A673 (cell line): ENCODE data around the gene NCBP1. TPM values are rescaled to one million over a fixed set of nuclear protein-coding genes. Genes with fewer than 3 reads are reported as not detected.

Experiments
- BruUV-seq: library from RNA; stranded (reverse); fragments of 400-500 nt; replicated peaks from 2 replicates; lab custom pipeline; 2021; lab: Mats Ljungman, UMichigan
- CTCF ChIA-PET: fragments of 300-600 bp; sonication (Branson Sonifier 250); formaldehyde crosslinking; loops from one replicate; lab custom pipeline; 2022; ENCODE audit warnings: antibody characterized with exemption; lab: Charles Lee
- POLR2A ChIA-PET: fragments of 300-600 bp; sonication (Branson Sonifier 250); formaldehyde crosslinking; loops from one replicate; lab custom pipeline; 2022; ENCODE audit warnings: antibody characterized with exemption; ENCODE audit not compliant: low non-redundant PET; lab: Charles Lee
- DNase-seq: peaks from one replicate; pipeline ENCODE4 v3.0.0-alpha.2; 2015; ENCODE audit warnings: low spot score
- H3K27ac ChIP-seq: fragments of 200-600 bp; sonication (generic); 2 replicates; pipeline ENCODE4 v1.5.1; 2016; ENCODE audit warnings: mixed run types, low read depth, mild to moderate bottlenecking, mixed read lengths, antibody characterized with exemption, low read length; ENCODE audit not compliant: poor library complexity, severe bottlenecking
- H3K27me3 ChIP-seq: fragments of 200-600 bp; sonication (generic); replicated peaks from 2 replicates; pipeline ENCODE4 v1.6.1; 2017; ENCODE audit warnings: mixed run types, low read depth, mild to moderate bottlenecking, mixed read lengths, antibody characterized with exemption, low read length; ENCODE audit not compliant: insufficient read depth, poor library complexity
- H3K36me3 ChIP-seq: fragments of 200-600 bp; sonication (generic); 2 replicates; pipeline ENCODE4 v1.6.1; 2016; ENCODE audit warnings: mixed run types, mild to moderate bottlenecking, mixed read lengths, antibody characterized with exemption, low read length; ENCODE audit not compliant: insufficient read depth, poor library complexity, severe bottlenecking
- H3K4me1 ChIP-seq: fragments of 200-600 bp; sonication (generic); 2 replicates; pipeline ENCODE4 v1.6.1; 2017; ENCODE audit warnings: mixed run types, mild to moderate bottlenecking, mixed read lengths, antibody characterized with exemption, low read length; ENCODE audit not compliant: insufficient read depth, poor library complexity, severe bottlenecking
- H3K4me3 ChIP-seq: fragments of 200-600 bp; sonication (generic); 2 replicates; pipeline ENCODE4 v1.5.1; 2016; ENCODE audit warnings: low read depth, mixed run types, mild to moderate bottlenecking, mixed read lengths, low read length; ENCODE audit not compliant: poor library complexity, severe bottlenecking
- H3K9me3 ChIP-seq: fragments of 200-600 bp; sonication (generic); 2 replicates; pipeline ENCODE4 v1.6.1; 2016; ENCODE audit warnings: mixed run types, low read depth, mild to moderate bottlenecking, mixed read lengths, antibody characterized with exemption, low read length; ENCODE audit not compliant: poor library complexity, severe bottlenecking
- CTCF ChIP-seq: fragments of 300-800, 200-600 bp; sonication (generic); conservative IDR thresholded peaks from 2 replicates; pipeline ENCODE4 v1.5.1; 2017; ENCODE audit warnings: low read depth, mild to moderate bottlenecking, antibody characterized with exemption, low read length, moderate library complexity, mixed read lengths
- EZH2 ChIP-seq: fragments of 200-600 bp; sonication (generic); IDR thresholded peaks from 2 replicates; pipeline ENCODE4 v1.6.1; 2017; ENCODE audit warnings: borderline replicate concordance, low read depth, mild to moderate bottlenecking, mixed read lengths, antibody characterized with exemption, low read length; ENCODE audit not compliant: poor library complexity, severe bottlenecking
- intact Hi-C: fragments of 100-400 bp; cut with micrococcal nuclease; formaldehyde crosslinking; loops from one replicate; pipeline ENCODE4 v1.10.0; 2022; ENCODE audit not compliant: unreplicated experiment
- total RNA-seq: library from RNA; stranded (reverse); gene quantifications from 2 replicates; pipeline ENCODE4 v1.2.3, GENCODE V29; 2021

Gene NCBP1
- total RNA-seq, 1 experiment from 2014 or later = 57.9 TPM

DNA sequence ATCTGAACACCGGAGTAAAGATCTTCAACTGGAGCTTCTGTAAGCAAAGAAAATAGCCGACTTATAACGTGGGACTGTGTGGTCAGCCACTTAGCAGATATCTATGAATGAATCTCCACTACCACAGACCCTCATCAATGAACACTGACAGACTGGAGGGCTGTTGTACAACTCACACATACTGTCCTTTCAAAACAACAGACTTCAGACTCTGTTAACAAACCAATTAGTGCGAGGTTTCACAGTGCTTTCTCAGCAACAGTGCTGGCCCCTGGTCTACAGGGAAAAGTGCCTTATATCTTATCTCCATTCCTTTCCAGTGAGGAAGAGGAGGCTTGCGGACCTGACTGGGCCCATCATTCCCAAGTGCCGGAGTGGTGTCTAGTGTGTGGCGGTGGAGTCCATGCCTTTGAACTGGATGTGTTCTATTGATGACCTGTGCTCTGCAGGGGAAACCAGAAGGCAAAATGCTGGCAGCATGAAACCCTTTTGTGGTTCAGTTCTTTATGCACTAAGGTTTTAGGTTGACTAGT lies 34.2 kb upstream of the NCBP1 start:
- no TSS peak for BruUV-seq
- no peaks in the 10 kb centered on the region for H3K9me3 ChIP-seq
- intact Hi-C loops = loop anchor here (2.0 kb wide), 1 partner anchor 743 kb away; no protein-coding TSS in a partner anchor
- ChIA-PET POLR2A (no interaction called here), CTCF (interaction anchor here (0.7 to 1.5 kb wide), 8 partner anchors 16 to 743 kb away, joined by 3 to 16 read pairs (median 8); partner anchors contain the start of gene TDRD7)
- H3K36me3 ChIP-seq = peaks cover 15% of the 10 kb centered on the region
- no peak overlapping the region for H3K4me3 ChIP-seq
- no peak overlapping the region for H3K27ac ChIP-seq
- no peak for DNase-seq
- no peaks in the 10 kb centered on the region for H3K27me3 ChIP-seq
- no peak for TF ChIP-seq CTCF
- no peak for TF ChIP-seq EZH2
- no peaks in the 10 kb centered on the region for H3K4me1 ChIP-seq

- no peak overlapping the region for H3K4me3 ChIP-seq
- ChIA-PET CTCF (no interaction called here), POLR2A (no interaction called here)
- no peaks in the 10 kb centered on the region for H3K9me3 ChIP-seq
- DNase-seq = no peak
- intact Hi-C loops = no loop called here
- H3K27me3 ChIP-seq = no peaks in the 10 kb centered on the region
- no peak overlapping the region for H3K27ac ChIP-seq
- no peaks in the 10 kb centered on the region for H3K4me1 ChIP-seq
- no TSS peak for BruUV-seq
- TF ChIP-seq EZH2 (no peak), CTCF (no peak)
- peaks cover 28% of the 10 kb centered on the region for H3K36me3 ChIP-seq
Observed at GRCh38 chr9:97600531-97601227, 32.9 kb upstream of the NCBP1 start.

DNA sequence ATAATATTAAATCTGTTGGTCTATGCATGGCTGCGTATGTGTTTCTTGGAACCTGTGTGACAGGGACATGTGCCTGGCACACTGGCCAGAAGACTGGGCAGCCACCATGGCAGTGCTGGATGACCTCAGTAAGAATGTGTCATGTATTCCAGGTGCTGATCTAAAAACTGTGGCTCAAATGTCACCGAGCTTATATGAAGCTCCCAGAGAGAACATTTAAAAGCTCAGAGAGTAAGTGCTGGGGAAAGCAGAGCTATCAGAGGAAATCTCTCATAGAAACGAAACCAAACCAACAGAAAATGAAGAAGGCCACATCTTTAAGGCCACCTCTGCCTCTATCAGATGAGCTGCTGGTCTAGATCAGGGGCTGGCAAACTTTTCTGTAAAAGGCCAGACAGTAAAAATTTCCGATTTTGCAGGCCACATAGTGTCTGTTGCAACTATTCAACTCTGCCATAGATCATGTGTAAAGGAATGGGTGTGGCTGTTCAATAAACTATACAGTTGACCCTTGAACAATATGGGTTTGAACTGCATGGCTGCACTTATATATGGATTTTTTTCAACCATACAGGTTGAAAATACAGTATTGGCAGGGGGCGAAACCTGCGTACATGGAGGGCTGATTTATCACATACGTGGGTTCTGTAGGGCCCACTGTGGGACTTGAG lies 32.3 kb upstream of the NCBP1 start:
- ChIA-PET CTCF (no interaction called here), POLR2A (no interaction called here)
- peaks cover 32% of the 10 kb centered on the region for H3K36me3 ChIP-seq
- BruUV-seq = no TSS peak
- H3K27me3 ChIP-seq = no peaks in the 10 kb centered on the region
- DNase-seq = no peak
- no peaks in the 10 kb centered on the region for H3K9me3 ChIP-seq
- no peaks in the 10 kb centered on the region for H3K4me1 ChIP-seq
- no peak overlapping the region for H3K27ac ChIP-seq
- H3K4me3 ChIP-seq = no peak overlapping the region
- TF ChIP-seq CTCF (no peak), EZH2 (no peak)
- intact Hi-C loops = no loop called here
